HG03354 (cell line): ENCODE measurements around the gene RAMACL.
A peak's percentile ranks its signal among the peaks of the same experiment; 100 is the strongest.
"Not testable (repeated sequence)": the region's sequence is repeated elsewhere in the genome, so short reads cannot be mapped to it uniquely, and the experiment has no call there.

Experiments used
- ATAC-seq: cut with Tn5 transposase; IDR thresholded peaks from one replicate; pipeline ENCODE4 v1.9.1; 2021; ENCODE audit warnings: mild to moderate bottlenecking; ENCODE audit not compliant: unreplicated experiment, poor library complexity, severe bottlenecking

RAMACL gene

GRCh38 chr6:166598441-166599138 is 12.1 kb upstream of the RAMACL start:
- no peak for ATAC-seq

GRCh38 chr6:166597711-166598440 is 11.4 kb upstream of the RAMACL start:
- ATAC-seq, result no peak

GRCh38 chr6:166596776-166597507 is 10.5 kb upstream of the RAMACL start:
- ATAC-seq, result no peak

- ATAC-seq, result no peak
Observed at GRCh38 chr6:166595949-166596348, 9.5 kb upstream of the RAMACL start.

- ATAC-seq, result no peak
Observed at GRCh38 chr6:166595061-166595780, 8.7 kb upstream of the RAMACL start.

GRCh38 chr6:166592821-166593220 is 6.3 kb upstream of the RAMACL start:
- ATAC-seq, result no peak

GRCh38 chr6:166591961-166592520 is 5.6 kb upstream of the RAMACL start:
- no peak for ATAC-seq

- no peak for ATAC-seq
Observed at GRCh38 chr6:166591026-166591425, 4.5 kb upstream of the RAMACL start.

GRCh38 chr6:166589786-166590574 is 3.5 kb upstream of the RAMACL start:
- ATAC-seq, result no peak

- ATAC-seq, result no peak
Observed at GRCh38 chr6:166589337-166589731, 2.9 kb upstream of the RAMACL start.

- ATAC-seq, result peak; percentile 32
Observed at GRCh38 chr6:166588691-166589336, 2.3 kb upstream of the RAMACL start.

- peak; percentile 91 for ATAC-seq
Observed at GRCh38 chr6:166587631-166588413, 1.3 kb upstream of the RAMACL start.

GRCh38 chr6:166584853-166585429 is 1.5 kb downstream of the RAMACL start:
- ATAC-seq, result no peak

GRCh38 chr6:166584155-166584554 is 2.3 kb downstream of the RAMACL start:
- ATAC-seq, result no peak

GRCh38 chr6:166583230-166583965 is 3.1 kb downstream of the RAMACL start:
- no peak for ATAC-seq

GRCh38 chr6:166582258-166582657 is 4.2 kb downstream of the RAMACL start:
- ATAC-seq, result no peak

- not testable (repeated sequence) for ATAC-seq
Observed at GRCh38 chr6:166581801-166582200, 4.7 kb downstream of the RAMACL start.
